GM21737 (cell line): ENCODE data around the gene PIP5K1C.
"Not testable (repeated sequence)": the region's sequence is repeated elsewhere in the genome, so short reads cannot be mapped to it uniquely, and the experiment has no call there.

Source experiments
- ATAC-seq: cut with Tn5 transposase; IDR thresholded peaks from one replicate; pipeline ENCODE4 v1.9.1; 2021; ENCODE audit warnings: mild to moderate bottlenecking, moderate library complexity; ENCODE audit not compliant: unreplicated experiment

PIP5K1C gene

GRCh38 chr19:3648037-3648905, 52.0 kb downstream of the PIP5K1C start:
- ATAC-seq = no peak

GRCh38 chr19:3647102-3647501, 53.2 kb downstream of the PIP5K1C start:
- not testable (repeated sequence) for ATAC-seq

GRCh38 chr19:3646336-3647092, 53.8 kb downstream of the PIP5K1C start:
- ATAC-seq = no peak

- ATAC-seq = no peak
Measured at GRCh38 chr19:3645726-3646125, 54.5 kb downstream of the PIP5K1C start.

GRCh38 chr19:3645067-3645396, 55.2 kb downstream of the PIP5K1C start:
- ATAC-seq = no peak

- no peak for ATAC-seq
Measured at GRCh38 chr19:3644351-3645066, 55.8 kb downstream of the PIP5K1C start.

GRCh38 chr19:3643674-3644313, 56.5 kb downstream of the PIP5K1C start:
- no peak for ATAC-seq

- ATAC-seq = no peak
Measured at GRCh38 chr19:3642987-3643673, 57.1 kb downstream of the PIP5K1C start.

- ATAC-seq = no peak
Measured at GRCh38 chr19:3642296-3642695, 58.0 kb downstream of the PIP5K1C start.

GRCh38 chr19:3641515-3642269, 58.6 kb downstream of the PIP5K1C start:
- no peak for ATAC-seq

- ATAC-seq = no peak
Measured at GRCh38 chr19:3639479-3639878, 60.8 kb downstream of the PIP5K1C start.

GRCh38 chr19:3638208-3639193, 61.8 kb downstream of the PIP5K1C start:
- no peak for ATAC-seq

GRCh38 chr19:3637621-3638020, 62.6 kb downstream of the PIP5K1C start:
- no peak for ATAC-seq

GRCh38 chr19:3636962-3637361, 63.3 kb downstream of the PIP5K1C start:
- ATAC-seq = no peak

- no peak for ATAC-seq
Measured at GRCh38 chr19:3636506-3636905, 63.8 kb downstream of the PIP5K1C start.

GRCh38 chr19:3634496-3635045, 65.7 kb downstream of the PIP5K1C start:
- no peak for ATAC-seq

- ATAC-seq = no peak
Measured at GRCh38 chr19:3633559-3633988, 66.7 kb downstream of the PIP5K1C start.
